ENCODE data around the gene TCF12.
"Not testable (repeated sequence)": the region's sequence is repeated elsewhere in the genome, so short reads cannot be mapped to it uniquely, and the experiment has no call there.

The TCF12 gene

GRCh38 chr15:57094321-57095257, 176.1 kb downstream of the TCF12 start:
- in situ Hi-C loops (cut with MboI; ENCODE audit: low pct_unique_long_range_greater_than_20kb, low sequenced_read_pairs), result no loop called here
- no peak for DNase-seq

GRCh38 chr15:57095896-57096295, 177.5 kb downstream of the TCF12 start:
- in situ Hi-C loops (cut with MboI; ENCODE audit: low pct_unique_long_range_greater_than_20kb, low sequenced_read_pairs), result no loop called here

DNA sequence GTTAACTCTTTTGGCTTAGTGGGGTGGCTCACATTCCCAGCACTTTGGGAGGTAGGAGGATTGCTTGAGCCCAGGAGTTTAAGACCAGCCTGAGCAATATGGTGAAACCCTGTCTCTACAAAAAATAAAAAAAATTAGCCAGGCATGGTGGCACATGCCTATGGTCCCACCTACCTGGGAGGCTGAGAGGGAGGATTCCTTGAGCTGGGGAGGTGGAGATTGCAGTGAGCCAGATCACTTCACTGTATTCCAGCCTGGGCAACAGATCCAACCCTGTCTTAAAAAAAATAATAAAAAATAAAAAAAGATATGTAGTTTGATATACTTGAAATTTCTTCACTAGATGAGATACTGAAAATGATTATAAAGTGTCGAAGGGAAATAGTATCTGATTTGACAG, 178.8 kb downstream of the TCF12 start:
- no peak for DNase-seq
- in situ Hi-C loops (cut with MboI; ENCODE audit: low pct_unique_long_range_greater_than_20kb, low sequenced_read_pairs), result no loop called here

More at GRCh38 chr15:57095896-57096295, 177.5 kb downstream of the TCF12 start:
- DNase-seq, result no peak

DNA sequence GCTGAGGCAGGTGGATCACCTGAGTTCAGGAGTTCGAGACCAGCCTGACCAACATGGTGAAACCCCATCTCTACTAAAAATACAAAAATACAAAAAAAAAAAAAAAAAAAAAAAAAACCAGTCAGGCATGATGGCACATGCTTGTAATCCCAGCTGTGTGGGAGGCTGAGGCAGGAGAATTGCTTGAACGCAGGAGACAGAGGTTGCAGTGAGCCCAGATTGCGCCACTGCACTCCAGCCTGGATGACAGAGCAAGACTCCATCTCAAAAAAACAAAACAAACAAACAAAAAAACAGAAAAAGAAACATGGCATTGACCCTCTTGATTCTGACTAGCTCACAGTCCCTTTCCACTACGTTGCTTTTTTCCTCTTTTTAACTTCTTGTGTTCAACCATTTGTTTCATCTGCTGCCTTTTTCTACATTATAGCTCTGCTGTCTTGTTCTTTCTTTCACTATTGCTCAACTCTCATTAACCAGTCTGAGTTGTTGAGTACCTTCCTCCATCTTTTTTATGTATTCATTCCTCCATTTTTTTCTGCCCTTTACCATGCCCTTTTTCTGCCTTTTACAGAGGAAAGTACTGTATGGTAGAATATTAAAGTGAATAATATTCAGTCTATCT, 179.6 kb downstream of the TCF12 start:
- DNase-seq, result peak; percentile 21
- in situ Hi-C loops (cut with MboI; ENCODE audit: low pct_unique_long_range_greater_than_20kb, low sequenced_read_pairs), result not testable (repeated sequence)

DNA sequence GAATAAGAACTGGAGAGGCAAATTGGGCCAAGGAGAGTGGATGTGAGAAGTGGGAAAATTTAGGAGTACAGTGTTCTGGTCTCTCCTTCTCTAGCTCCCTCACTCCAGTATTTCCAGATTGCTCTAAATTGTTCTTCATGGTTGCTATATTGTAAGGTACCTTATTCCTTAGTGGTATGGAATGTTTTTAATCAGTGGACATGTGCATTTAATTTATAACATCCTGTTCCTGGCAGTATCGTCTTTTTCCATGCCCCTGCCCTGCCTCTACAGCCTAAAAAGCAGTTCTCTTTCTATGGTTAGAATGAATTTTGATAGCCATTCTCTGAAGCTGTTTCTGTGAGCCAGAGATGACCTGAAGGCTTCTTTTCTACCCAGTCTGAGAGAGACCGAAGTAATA, 180.5 kb downstream of the TCF12 start:
- in situ Hi-C loops (cut with MboI; ENCODE audit: low pct_unique_long_range_greater_than_20kb, low sequenced_read_pairs), result no loop called here
- DNase-seq, result no peak

GRCh38 chr15:57100136-57100539, 181.7 kb downstream of the TCF12 start:
- in situ Hi-C loops (cut with MboI; ENCODE audit: low pct_unique_long_range_greater_than_20kb, low sequenced_read_pairs), result no loop called here
- DNase-seq, result peak; percentile 61

- in situ Hi-C loops (cut with MboI; ENCODE audit: low pct_unique_long_range_greater_than_20kb, low sequenced_read_pairs), result no loop called here
- no peak for DNase-seq
Observed at GRCh38 chr15:57102858-57103257, 184.4 kb downstream of the TCF12 start.

GRCh38 chr15:57108296-57108695, 189.9 kb downstream of the TCF12 start:
- DNase-seq, result no peak

DNA sequence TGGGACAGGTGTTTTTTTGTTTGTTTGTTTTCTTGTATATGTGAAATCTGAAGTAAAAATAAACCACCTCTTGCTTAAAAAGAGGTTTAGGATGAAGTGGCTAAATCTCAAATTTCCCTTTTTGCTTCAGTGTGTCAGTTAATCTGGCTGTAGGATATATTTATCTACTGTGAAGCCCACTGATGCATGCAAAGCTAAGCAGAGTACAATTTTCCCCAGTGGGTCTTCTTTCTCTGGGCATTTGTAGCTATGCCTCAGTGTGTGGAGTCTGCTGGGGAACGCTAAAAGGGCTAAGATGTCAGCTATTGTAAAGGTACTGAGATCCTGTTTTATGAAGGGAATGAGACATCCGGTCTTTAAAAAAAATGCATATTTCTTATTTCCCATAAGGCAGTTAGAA, 190.6 kb downstream of the TCF12 start:
- DNase-seq, result peak; percentile 5
- in situ Hi-C loops (cut with MboI; ENCODE audit: low pct_unique_long_range_greater_than_20kb, low sequenced_read_pairs), result no loop called here

More at GRCh38 chr15:57108296-57108695, 189.9 kb downstream of the TCF12 start:
- in situ Hi-C loops (cut with MboI; ENCODE audit: low pct_unique_long_range_greater_than_20kb, low sequenced_read_pairs), result no loop called here

DNA sequence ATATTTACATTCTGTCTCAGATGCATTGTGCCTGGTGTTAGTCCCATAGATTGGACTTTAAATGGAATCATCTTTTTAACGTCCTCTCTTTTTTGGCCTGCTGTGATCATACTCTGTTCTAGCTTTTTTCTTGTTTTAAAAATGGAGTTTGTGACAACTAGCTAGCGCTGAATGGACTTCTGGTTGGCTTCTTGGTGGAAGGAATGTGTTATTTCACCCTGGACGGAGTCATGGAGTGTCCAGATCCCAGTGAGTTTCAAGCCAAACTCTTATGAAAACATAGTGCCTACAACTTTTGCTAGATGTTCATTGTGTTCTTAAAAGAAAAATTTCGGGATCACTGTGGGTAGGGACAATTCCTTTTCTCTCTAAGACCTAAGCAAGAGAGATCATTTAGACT, 192.6 kb downstream of the TCF12 start:
- DNase-seq, result no peak

DNA sequence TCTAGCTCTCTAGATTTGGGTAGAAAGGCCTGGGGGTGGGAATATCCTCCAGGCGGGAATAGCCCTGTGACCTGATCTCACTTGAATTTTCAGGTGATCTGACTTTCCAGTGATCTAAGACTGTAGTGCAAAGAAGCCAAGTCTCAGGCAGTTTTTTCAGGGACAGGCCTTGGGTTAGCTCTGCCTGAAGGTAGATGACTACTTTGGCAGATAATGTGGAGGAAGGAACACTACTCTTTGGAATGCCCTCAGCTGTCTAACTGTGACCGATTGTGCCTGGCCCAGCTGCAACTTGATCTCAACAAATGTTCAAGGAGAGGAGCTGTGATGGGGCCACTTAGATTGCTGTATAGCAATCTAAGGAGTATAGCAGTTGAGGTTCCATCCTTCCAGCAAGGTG, 193.7 kb downstream of the TCF12 start:
- in situ Hi-C loops (cut with MboI; ENCODE audit: low pct_unique_long_range_greater_than_20kb, low sequenced_read_pairs), result no loop called here
- no peak for DNase-seq

More for the DNA sequence above, 192.6 kb downstream of the TCF12 start:
- in situ Hi-C loops (cut with MboI; ENCODE audit: low pct_unique_long_range_greater_than_20kb, low sequenced_read_pairs), result no loop called here

GRCh38 chr15:57114070-57114469, 195.6 kb downstream of the TCF12 start:
- peak; percentile 62 for DNase-seq
- in situ Hi-C loops (cut with MboI; ENCODE audit: low pct_unique_long_range_greater_than_20kb, low sequenced_read_pairs), result no loop called here

DNA sequence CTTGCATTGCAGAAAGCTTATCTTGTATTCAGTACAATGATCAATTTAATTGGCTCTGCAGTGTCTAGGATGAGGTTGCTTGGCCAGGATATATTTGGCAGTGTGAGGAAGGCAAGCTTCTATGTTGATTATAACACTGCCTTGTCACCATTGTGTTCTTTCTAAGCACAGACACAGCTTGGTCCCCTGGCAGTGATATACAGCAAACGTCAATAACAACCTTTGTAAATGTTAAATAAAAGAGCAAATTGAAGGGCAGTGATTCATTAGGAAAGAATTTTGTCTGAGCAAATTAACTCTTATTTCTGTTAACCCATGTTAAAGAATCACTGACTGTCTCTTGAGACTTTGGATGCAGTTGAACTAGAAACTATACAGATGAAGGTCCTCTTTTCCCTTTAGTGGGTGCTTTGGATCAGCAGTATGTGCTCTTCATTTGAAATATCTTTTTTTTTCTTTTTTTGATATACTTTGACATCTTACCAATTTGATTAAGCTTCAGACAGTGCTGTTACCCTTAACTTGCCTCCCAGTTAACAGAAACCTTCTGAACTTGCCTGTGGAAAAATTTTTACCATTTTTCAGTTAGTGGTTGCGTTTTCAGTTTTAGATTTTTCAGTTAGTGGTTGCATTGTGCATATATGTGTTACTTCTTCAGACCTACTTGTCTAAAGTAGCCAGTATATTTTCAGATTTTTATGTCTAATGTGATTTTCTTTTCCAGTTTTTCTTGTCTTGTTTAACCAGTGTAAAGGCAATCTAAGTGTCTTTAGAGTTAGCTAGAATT, 199.8 kb downstream of the TCF12 start:
- no peak for DNase-seq
- in situ Hi-C loops (cut with MboI; ENCODE audit: low pct_unique_long_range_greater_than_20kb, low sequenced_read_pairs), result no loop called here

DNA sequence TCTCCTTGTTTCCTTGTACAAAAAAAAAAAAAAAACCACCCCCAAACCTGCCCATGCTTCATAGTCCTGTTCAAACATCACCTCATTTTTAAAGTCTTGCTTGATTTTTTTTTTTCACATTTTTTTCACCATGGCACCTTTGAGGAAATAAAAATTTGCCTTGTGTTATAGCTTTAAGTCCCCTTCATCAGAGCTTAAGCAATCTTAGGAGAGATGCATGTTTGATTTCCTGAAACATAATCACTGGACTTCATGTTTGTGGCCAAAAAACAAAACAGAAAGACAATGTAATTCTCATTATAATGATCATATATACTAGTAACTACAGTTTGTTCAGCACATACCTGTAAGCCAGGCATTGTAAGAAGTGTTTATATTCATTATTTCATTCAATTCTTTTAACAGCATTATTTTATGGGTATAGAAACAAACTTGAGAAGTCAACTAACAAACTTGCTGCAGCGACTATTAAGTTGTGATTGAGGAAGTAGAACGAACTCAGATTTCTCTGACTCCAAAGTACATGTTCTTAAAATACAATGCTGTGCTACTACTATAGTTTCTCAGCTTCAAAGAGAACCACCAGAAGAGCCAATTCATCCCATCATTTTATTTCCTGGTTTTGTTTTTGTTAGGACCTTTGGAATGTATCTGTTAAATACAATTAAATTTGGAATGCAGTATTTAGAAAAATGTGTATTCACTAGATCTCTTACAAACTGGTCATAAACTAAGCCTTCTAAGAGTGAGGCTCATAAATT, 203.8 kb downstream of the TCF12 start:
- no peak for DNase-seq
- in situ Hi-C loops (cut with MboI; ENCODE audit: low pct_unique_long_range_greater_than_20kb, low sequenced_read_pairs), result no loop called here

- in situ Hi-C loops (cut with MboI; ENCODE audit: low pct_unique_long_range_greater_than_20kb, low sequenced_read_pairs), result no loop called here
- DNase-seq, result no peak
Observed at GRCh38 chr15:57124036-57124435, 205.6 kb downstream of the TCF12 start.

DNA sequence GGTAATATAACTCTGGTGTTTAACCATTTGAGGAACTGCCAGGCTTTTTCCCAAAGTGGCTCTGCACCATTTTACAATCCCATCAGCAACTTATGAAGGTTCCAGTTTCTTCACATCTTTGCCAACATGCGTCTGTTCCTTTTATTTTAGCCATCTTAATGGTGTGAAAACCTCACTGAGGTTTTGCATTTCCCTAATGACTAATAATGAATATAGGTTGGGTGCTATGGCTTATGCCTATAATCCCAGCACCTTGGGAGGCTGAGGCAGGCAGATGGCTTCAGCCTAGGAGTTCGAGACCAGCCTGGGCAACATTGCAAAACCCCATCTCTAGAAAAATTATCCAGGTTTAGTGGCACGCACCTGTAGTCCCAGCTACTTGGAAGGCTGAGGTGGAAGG, 210.6 kb downstream of the TCF12 start:
- in situ Hi-C loops (cut with MboI; ENCODE audit: low pct_unique_long_range_greater_than_20kb, low sequenced_read_pairs), result no loop called here
- no peak for DNase-seq

DNA sequence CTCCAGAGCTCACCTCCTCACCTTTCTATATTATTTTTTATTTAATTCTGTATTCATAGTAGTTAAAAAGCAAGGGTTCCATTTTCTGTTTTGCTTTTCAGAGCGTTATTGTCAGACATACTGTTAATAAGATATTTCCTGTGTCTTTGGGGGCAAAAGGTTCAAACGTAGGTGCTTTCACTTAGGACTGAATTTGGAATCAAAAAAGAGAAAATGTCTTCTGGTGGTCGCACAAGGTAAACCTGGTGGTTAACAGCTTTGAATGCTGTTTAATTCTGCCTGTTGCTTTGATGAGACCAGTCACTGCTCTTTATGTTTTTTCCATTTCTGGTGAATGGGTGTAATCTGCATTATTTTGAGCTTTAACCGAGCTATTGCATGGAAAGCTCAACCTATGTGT, 212.5 kb downstream of the TCF12 start:
- in situ Hi-C loops (cut with MboI; ENCODE audit: low pct_unique_long_range_greater_than_20kb, low sequenced_read_pairs), result no loop called here
- no peak for DNase-seq

DNA sequence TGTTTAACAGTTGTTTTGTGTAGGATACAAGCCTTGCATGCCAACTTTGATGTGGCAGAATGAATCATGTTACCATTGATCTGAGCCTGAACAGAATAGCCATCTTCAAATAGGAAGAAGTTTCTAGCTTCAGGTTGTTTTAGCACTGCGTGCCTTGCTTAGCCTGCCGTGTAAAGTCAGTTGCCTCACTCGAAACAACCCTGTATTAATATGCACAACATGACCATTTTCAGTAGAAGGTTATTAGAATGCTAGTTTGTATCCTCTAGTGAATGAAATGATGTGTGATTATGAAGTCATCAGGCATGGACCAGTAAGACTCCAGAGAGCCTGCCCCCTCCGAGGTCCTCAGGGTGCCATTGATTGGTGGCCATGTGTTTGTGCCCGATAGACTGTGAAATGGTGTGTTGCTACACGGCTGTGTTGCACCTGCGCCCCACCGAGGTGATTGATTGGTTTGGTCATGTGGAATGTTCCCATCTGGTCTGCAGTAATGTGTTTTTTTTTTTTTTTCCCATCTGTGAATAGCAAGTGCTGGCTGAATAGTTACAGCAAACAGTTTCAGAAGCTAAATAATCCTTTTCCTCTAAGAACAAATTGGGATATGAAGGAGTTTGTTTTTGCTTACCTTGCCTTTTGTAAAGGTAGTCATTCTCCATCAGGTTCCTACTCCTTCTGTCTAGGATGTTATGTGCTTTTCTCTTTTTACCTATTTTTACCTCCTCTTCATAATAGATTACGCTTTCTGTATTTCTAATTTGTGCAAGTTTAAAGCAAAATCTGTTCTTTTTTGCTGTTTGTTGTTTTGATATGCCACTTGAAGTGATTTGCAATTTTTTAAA, 214.9 kb downstream of the TCF12 start:
- in situ Hi-C loops (cut with MboI; ENCODE audit: low pct_unique_long_range_greater_than_20kb, low sequenced_read_pairs), result no loop called here
- DNase-seq, result no peak
